Hypothalamus (tissue), 51 donors: ENCODE results near the gene SCNN1B.

Experiments
- DNase-seq, 51 donors: peaks; one replicate each; lab custom pipeline; 2025; lab: John Stamatoyannopoulos, UW

Gene SCNN1B

DNA sequence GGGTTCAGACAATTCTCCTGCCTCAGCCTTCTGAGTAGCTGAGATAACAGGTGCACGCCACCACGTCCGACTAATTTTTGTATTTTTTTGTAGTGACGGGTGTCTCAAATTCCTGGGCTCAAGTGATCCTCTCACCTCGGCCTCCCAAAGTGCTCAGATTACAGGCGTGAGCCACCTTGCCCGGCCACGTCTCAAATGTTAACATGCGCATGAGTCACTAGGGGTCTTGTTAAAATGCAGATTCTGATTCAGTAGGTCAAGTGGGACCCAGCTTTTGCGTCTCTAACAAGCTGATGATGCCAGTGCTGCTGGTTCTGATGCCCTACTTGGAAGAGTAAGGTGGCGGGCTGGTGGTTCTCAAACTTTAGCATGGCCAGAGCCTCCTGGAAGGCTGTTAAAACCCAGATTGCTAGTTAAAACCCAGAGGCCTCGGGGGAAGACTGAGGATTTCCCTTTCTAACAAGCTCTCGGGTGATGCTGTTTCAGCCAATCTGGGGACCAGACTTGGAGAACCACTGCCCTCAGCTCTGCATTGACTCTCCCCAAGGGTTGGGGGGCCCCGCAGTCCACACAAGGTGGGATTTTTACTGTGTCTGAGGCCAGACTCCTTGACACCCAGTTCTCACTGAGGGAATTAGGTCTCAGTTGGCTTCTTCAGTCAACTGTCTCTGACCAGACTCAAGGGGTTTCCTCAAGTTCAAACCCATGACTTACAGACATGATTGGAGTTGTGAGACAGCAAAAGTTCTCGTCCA, 17.9 kb downstream of the SCNN1B start:
- DNase-seq: no peak

DNA sequence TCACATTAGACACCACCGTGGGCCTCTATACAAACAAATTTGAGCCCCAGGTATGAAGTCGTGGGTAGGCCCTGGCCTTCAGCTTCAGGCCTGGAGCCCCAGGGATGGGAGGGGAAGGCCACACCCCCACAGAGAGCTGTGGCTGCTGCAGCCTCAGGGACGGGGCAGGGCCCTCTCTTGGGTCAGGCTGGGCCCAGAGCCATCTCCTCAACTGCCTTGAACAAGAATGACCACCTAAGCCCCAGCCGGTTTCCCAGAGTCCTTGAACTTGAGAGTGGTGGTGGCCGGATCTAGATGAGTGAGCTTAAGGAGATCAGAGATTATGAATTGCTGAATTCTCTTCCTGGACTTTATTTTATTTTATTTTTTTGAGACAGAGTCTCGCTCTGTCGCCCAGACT, 18.6 kb downstream of the SCNN1B start:
- DNase-seq: no peak

DNA sequence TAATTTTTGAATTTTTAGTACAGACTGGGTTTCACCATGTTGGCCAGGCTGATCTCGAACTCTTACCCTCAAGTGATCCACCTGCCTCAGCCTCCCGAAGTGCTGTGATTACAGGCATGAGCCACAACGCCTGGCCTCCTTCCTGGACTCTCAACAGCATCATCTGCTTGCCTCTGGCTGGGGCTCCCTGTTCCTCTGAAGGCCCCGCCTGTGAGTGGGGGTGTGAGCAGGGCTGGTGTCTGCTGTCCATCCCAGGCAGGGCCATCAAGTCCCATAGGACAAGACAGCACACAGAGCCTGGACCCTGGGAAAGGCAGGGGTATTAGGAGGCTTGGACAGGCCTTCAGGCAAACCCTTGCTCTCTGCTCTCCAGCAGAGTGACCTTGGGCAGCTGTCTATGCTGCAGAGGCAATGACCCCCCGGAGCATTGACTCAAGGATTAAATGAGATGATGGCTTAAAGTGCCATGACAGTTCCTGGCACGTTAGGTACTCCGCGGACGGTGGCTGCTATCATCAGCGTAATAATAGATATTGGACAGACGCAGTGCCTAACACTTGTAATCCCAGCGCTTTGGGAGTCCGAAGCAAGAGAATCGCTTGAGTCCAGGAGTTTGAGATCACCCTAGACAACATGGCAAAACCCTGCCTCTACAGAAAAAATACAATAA, 19.2 kb downstream of the SCNN1B start:
- DNase-seq: no peak

GRCh38 chr16:23323224-23324030, 21.3 kb downstream of the SCNN1B start:
- no peak for DNase-seq

GRCh38 chr16:23324727-23325126, 22.6 kb downstream of the SCNN1B start:
- peak in 1 of 51 donors; percentile 6 for DNase-seq

GRCh38 chr16:23327836-23328235, 25.7 kb downstream of the SCNN1B start:
- DNase-seq: no peak

DNA sequence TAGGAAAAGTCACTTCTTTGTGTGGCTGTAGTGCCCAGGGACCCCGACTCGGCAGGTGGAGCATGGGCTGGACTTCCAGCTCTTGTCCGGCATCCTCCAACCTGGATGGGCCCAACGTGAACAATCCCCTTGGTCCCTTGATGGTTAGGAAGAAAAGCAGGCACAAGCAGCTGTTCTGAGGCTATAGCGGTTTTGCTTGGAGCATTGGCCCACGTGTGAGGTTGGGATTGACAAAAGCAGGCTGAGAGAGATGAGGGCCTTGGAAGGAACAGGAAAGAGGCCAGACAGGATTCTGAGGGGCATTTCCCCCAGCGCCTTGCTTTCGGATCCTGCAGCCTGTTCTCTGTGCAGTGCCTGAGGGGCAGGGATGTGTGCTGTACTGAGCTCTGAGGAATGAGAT, 28.1 kb downstream of the SCNN1B start:
- DNase-seq: no peak

- no peak for DNase-seq
These were observed 28.6 kb downstream of the SCNN1B start for GRCh38 chr16:23330583-23331249.

DNA sequence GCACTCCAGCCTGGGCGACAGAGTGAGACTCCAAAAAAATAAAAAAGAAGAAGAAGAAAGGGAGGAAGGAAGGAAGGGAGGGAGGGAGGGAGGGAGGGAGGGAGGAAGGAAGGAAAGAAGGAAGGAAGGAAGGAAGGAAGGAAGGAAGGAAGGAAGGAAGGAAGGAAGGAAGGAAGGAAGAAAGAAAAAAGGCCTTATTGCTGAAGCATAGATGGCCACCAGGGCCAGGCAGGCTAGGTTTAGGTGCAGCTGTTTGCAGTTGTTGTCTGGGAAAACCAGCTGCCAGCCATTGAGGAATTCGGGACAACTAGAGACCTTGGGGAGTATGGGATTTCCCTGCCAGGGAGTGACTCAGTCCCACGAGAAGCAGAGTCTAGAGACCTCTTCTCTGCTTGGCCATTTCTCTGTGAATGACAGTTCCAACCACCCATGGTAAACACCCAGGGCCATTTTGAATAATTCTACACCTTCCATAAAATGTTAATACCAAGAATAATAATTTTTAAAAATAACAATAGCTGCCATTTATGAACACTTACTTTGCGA, 31.0 kb downstream of the SCNN1B start:
- no peak for DNase-seq

DNA sequence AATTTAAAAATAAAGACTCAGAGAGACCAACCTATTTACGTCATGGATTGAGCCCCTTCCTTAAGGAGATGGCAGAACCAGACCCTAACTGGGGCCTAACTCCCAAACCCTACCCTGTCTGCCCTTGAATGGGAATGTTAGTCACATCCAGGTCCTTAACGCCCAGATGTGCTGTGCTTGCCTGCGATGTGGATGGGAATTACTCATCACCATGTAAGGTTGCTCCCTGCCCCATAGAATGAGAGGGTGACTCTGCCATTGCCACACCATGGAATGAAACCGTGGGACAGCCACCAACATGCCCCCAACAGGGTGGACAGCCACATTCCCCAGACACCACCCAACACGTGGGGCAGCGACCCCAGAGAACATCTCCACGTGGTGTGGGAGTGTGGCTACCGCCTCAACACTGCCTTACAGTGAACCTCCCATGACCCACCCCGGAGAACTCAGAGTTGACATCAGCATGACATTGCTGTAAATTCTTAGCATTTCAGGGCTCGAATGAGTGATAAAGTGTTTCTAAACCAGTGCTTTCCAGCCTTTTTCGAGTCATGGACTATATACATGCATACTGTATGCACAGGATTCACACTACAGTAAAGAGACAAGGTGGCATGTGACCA, 31.8 kb downstream of the SCNN1B start:
- DNase-seq: no peak

- DNase-seq: no peak
These were observed 32.4 kb downstream of the SCNN1B start for GRCh38 chr16:23334457-23334853.

DNA sequence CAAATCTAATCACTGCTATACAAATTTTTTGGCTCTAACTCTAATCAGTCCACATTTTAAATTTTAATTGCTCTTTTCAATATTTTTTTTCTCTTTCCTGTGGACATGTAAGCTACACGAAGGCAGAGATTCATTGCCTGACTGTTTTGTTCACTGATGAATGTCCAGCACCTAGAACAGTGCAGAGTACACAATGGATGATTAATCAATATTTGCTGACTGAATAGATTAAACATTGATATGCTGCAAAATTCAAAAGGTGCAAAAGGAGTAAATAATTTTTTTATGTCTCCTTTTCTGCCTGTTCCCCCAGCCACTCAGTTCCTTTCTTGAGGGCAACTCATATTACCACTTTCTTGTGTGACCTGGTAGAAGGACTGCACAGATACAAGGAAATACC, 32.8 kb downstream of the SCNN1B start:
- DNase-seq: no peak

DNA sequence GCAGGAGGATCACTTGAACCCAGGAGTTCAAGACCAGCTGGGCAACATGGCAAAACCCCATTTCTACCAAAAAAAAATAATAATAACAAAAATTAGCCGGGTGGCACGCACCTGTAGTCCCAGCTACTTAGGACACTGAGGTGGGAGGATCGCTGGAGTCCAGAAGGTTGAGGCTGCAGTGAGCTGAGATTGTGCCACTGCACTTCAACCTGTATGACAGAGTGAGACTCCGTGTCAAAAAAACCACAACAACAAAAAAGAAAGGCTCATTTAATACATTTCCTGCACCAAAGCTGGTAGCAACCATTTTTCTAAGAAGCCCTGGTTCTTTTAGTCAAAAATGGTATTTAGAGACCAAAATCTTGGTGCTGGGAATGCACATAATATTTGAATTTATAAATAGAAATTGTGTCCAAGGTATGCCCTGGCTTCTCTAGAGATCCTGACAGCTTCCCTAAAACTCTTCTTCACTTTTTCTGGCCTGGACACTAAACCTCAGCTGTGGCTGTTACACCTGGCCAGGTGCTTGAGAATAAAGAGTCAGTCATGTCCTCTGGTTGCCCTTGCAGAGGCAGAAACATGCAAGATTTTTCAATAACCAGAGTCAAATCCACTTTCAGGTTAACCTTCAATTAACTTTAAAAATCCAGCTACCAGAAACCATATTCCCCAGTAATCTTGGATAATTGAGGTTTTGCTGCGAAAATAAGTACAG, 35.9 kb downstream of the SCNN1B start:
- no peak for DNase-seq

DNA sequence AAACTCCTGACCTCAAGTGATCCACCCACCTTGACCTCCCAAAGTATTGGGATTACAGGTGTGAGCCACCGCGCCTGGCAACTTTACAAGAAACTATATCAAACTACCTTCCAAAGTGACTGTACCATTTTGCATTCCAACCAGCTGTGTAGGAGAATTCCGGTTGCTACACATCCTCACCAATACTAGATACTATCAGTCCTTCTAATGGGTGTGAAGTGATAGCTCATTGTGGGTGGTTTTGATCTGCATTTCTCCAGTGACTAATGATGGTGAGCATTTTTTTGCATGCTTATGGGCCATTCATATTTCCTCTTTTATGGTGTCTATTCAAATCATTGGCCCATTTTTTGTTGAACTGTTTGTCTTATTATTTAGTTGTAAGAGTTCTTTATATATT, 37.7 kb downstream of the SCNN1B start:
- DNase-seq: no peak

- DNase-seq: no peak
These were observed 40.1 kb downstream of the SCNN1B start for GRCh38 chr16:23342083-23342640.

DNA sequence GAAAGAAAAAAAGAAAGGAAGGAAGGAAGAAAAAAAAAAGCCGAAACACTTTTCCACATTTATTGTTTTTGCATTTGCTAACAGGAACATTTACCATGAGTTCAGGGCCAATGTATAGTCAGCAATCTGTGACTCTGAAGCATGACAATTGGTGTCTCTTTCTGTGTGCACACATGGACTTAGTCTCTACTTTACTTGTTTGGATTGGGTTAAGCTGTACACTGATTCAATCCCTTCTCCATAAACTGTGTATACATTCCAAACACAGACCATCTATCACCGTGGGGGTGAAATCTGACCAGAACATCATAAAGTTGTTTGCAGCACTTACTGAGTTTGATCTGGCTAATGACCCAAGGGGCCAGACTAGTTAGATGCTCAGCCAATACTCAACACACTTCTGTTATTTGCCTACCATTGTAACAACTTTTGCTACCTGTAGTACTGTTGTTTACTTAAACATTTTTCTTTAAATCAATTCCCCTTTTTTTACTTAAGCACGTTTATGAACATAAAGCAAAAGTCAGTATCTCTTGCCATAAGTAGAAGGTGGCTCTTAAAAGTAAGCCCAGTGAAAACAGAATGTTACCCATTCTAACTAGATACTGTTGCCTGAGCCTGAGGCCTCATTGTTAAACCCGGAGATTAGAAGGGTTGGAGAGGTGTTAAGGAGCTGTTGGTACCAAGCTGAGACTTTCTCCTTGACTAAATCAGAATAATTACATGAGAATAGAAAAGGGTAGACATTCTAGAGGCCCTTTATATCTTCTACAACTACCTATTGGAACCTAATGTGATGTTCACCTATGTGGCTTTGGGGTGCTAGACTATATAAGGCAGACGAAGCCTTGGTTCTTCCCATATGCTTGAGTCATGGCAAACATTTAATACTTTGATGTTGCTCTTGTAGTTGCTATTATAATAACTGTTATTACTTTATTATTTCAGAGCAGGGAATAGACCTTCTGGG, 41.8 kb downstream of the SCNN1B start:
- no peak for DNase-seq

- DNase-seq: no peak
These were observed 43.1 kb downstream of the SCNN1B start for GRCh38 chr16:23345237-23345636.
